Gastrocnemius medialis (tissue), 4 donors: ENCODE results near the gene CD82.

ENCODE experiments used
- POLR2A ChIP-seq, 2 donors: fragments of 450-650 bp; IDR thresholded peaks; one replicate each; pipeline ENCODE4 v1.6.1; 2017; ENCODE audit warnings: antibody characterized with exemption in 2 of 2, mild to moderate bottlenecking in 2 of 2, moderate library complexity in 2 of 2
- TF ChIP-seq, protein P1 (sequence below), 5 experiments: fragments of 450-650 bp in 3 of 5; fragments of 200-600 bp in 2 of 5; sonication (generic) in 2 of 5; IDR thresholded peaks in 4 of 5; conservative IDR thresholded peaks in 1 of 5; 1 replicate in 4 of 5; 2 replicates in 1 of 5; pipeline ENCODE4 v1.5.1; 2016 to 2019; ENCODE audit warnings: antibody characterized with exemption in 5 of 5, mild to moderate bottlenecking in 3 of 5, moderate library complexity in 3 of 5

DNA sequence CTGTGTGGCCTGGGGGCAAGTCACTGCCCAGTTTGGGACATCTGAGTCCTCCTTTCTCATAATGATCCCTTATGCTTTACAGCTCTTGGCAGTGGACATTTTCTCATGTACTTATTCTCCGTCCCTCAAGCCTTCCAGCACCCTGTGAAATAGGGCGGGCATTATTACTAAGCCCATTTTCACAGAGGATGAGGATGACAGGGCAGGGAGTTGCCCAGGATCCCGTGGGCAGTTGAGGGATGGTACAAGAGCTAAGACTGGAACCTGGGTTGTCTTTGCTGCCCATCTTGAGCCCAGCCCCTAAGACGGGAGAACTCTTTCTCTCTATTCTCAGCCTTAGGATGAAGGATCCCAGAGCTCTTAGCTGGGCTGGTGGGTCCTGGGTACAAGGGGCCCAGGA lies 11.2 kb downstream of the CD82 start:
- TF ChIP-seq, protein P1, sequence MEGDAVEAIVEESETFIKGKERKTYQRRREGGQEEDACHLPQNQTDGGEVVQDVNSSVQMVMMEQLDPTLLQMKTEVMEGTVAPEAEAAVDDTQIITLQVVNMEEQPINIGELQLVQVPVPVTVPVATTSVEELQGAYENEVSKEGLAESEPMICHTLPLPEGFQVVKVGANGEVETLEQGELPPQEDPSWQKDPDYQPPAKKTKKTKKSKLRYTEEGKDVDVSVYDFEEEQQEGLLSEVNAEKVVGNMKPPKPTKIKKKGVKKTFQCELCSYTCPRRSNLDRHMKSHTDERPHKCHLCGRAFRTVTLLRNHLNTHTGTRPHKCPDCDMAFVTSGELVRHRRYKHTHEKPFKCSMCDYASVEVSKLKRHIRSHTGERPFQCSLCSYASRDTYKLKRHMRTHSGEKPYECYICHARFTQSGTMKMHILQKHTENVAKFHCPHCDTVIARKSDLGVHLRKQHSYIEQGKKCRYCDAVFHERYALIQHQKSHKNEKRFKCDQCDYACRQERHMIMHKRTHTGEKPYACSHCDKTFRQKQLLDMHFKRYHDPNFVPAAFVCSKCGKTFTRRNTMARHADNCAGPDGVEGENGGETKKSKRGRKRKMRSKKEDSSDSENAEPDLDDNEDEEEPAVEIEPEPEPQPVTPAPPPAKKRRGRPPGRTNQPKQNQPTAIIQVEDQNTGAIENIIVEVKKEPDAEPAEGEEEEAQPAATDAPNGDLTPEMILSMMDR (IDR thresholded peaks at IDR 0.05 in 4 of 5, conservative IDR thresholded peaks at IDR 0.05 in 1 of 5), result no peak
- TF ChIP-seq POLR2A (IDR thresholded peaks at IDR 0.05), result no peak
